DMS114 treated with DMSO at 0.1 percent for 48 hours (cell line): ENCODE results near the gene CRACR2B.

ENCODE experiments used
- DNase-seq: peaks from one replicate; lab custom pipeline; 2025; ENCODE audit not compliant: unreplicated experiment; lab: John Stamatoyannopoulos, UW

CRACR2B gene

GRCh38 chr11:837189-837989 lies 9.7 kb downstream of the CRACR2B start:
- no peak for DNase-seq

- DNase-seq = no peak
Measured at GRCh38 chr11:837990-838307, 10.2 kb downstream of the CRACR2B start.

GRCh38 chr11:838441-839279 lies 10.9 kb downstream of the CRACR2B start:
- DNase-seq = no peak

GRCh38 chr11:839280-839623 lies 11.5 kb downstream of the CRACR2B start:
- no peak for DNase-seq

GRCh38 chr11:839875-840617 lies 12.3 kb downstream of the CRACR2B start:
- DNase-seq = no peak

- DNase-seq = no peak
Measured at GRCh38 chr11:841981-842369, 14.3 kb downstream of the CRACR2B start.

GRCh38 chr11:842370-843002 lies 14.8 kb downstream of the CRACR2B start, which contains the start of the genes POLR2L and TSPAN4:
Gene POLR2L, minus strand, starts transcription at chr11:842529. Its CDS starts 21 bp downstream, at chr11:842508.
Gene TSPAN4, plus strand, starts transcription at chr11:842852. Its CDS starts 7,453 bp downstream, at chr11:850305.
- DNase-seq = peak; percentile 40

GRCh38 chr11:843086-843734 lies 15.5 kb downstream of the CRACR2B start:
- no peak for DNase-seq

- DNase-seq = no peak
Measured at GRCh38 chr11:843818-844692, 16.3 kb downstream of the CRACR2B start.

GRCh38 chr11:844693-845644 lies 17.2 kb downstream of the CRACR2B start:
- no peak for DNase-seq

GRCh38 chr11:845872-846495 lies 18.3 kb downstream of the CRACR2B start:
- DNase-seq = no peak

GRCh38 chr11:846496-847098 lies 18.9 kb downstream of the CRACR2B start:
- DNase-seq = no peak

GRCh38 chr11:847876-848275 lies 20.2 kb downstream of the CRACR2B start:
- no peak for DNase-seq

GRCh38 chr11:848380-848931 lies 20.7 kb downstream of the CRACR2B start:
- DNase-seq = no peak

GRCh38 chr11:849104-849824 lies 21.5 kb downstream of the CRACR2B start:
- DNase-seq = no peak

GRCh38 chr11:849951-850774 lies 22.4 kb downstream of the CRACR2B start:
- DNase-seq = no peak
